Activated CD4-positive, alpha-beta T cell treated with anti-CD3 and anti-CD28 coated beads for 36 hours (primary cell): ENCODE results near the gene ERBB2. TPM values are rescaled to one million over a fixed set of nuclear protein-coding genes. Genes with fewer than 3 reads are reported as not detected.

Source experiments
- ATAC-seq: fragments of 200-7000 bp; cut with Tn5 transposase; one replicate; pipeline ENCODE4 v1.10.0; 2021; ENCODE audit warnings: mild to moderate bottlenecking, moderate library complexity
- CTCF ChIA-PET: fragments of 350-600 bp; sonication (Branson Sonifier 250); formaldehyde crosslinking; loops from one replicate; lab custom pipeline; 2021; ENCODE audit warnings: antibody characterized with exemption; lab: Charles Lee
- POLR2A ChIA-PET: fragments of 350-600 bp; sonication (Branson Sonifier 250); formaldehyde crosslinking; loops from one replicate; lab custom pipeline; 2021; ENCODE audit warnings: antibody characterized with exemption, inconsistent platforms; lab: Charles Lee
- DNase-seq: peaks from one replicate; pipeline ENCODE4 v3.0.0-alpha.2; 2020
- H3K27ac Mint-ChIP-seq: one replicate; pipeline ENCODE4 v1.8.0; 2021; ENCODE audit warnings: mixed read lengths
- H3K27me3 Mint-ChIP-seq: one replicate; pipeline ENCODE4 v1.8.0; 2021; ENCODE audit warnings: mixed read lengths
- H3K36me3 Mint-ChIP-seq: one replicate; pipeline ENCODE4 v1.8.0; 2021; ENCODE audit warnings: low read depth, mixed read lengths
- H3K4me1 Mint-ChIP-seq: one replicate; pipeline ENCODE4 v1.8.0; 2021; ENCODE audit warnings: mixed read lengths
- H3K4me3 Mint-ChIP-seq: one replicate; pipeline ENCODE4 v1.8.0; 2021; ENCODE audit warnings: mild to moderate bottlenecking, moderate library complexity, mixed read lengths
- H3K9me3 Mint-ChIP-seq: one replicate; pipeline ENCODE4 v1.8.0; 2021; ENCODE audit warnings: low read depth, mixed read lengths
- intact Hi-C, 2 experiments: fragments of 100-400 bp; cut with DNase I in 1 of 2; cut with micrococcal nuclease in 1 of 2; formaldehyde crosslinking; loops; one replicate each; pipeline versions ENCODE4 v1.14.2 to v1.15.1; 2022 to 2024; cut with DNase I, micrococcal nuclease
- total RNA-seq, 2 experiments: library from RNA; stranded (reverse); gene quantifications; one replicate each; pipeline ENCODE4 v1.2.3, GENCODE V29; 2021

The ERBB2 gene
- total RNA-seq, 2 experiments from 2014 or later, result 5.8 to 6.0 TPM

- ChIA-PET POLR2A (no interaction called here), CTCF (interaction anchor here (0.7 to 1.4 kb wide), 2 partner anchors 34 to 41 kb away, joined by 3 to 4 read pairs; no protein-coding TSS in a partner anchor)
- Mint-ChIP-seq H3K9me3 (no peaks in the 10 kb centered on the region), H3K4me1 (peaks cover 34% of the 10 kb centered on the region), H3K36me3 (peaks cover 9% of the 10 kb centered on the region), H3K4me3 (no peak overlapping the region), H3K27me3 (no peaks in the 10 kb centered on the region), H3K27ac (no peak overlapping the region)
- intact Hi-C loops, result loop anchor here (5.0 kb wide), 4 partner anchors 48 to 533 kb away; partner anchors contain the start of genes MED24 (in 1 of the 2), MIEN1 (in 1 of the 2) and WIPF2 (in 1 of the 2)
- DNase-seq (no peak), ATAC-seq (no peak)
Observed at GRCh38 chr17:39684369-39685192, 15.3 kb upstream of the ERBB2 start.

- ChIA-PET CTCF (interaction anchor here (0.6 to 0.7 kb wide), 2 partner anchors 64 to 154 kb away, joined by 3 read pairs; no protein-coding TSS in a partner anchor), POLR2A (no interaction called here)
- Mint-ChIP-seq H3K36me3 (peaks cover 5% of the 10 kb centered on the region), H3K4me3 (peak overlapping the region; percentile 86), H3K4me1 (peaks cover 19% of the 10 kb centered on the region), H3K9me3 (no peaks in the 10 kb centered on the region), H3K27me3 (no peaks in the 10 kb centered on the region), H3K27ac (peak overlapping the region; percentile 95)
- intact Hi-C loops, result loop anchor here (1.0 to 5.0 kb wide), 8 partner anchors 45 to 530 kb away; partner anchors contain the start of genes IKZF3 (in 1 of the 2), LRRC3C (in 1 of the 2), MED24 (in 1 of the 2) and MIEN1 (in 1 of the 2)
- DNase-seq, result no peak
- no peak for ATAC-seq
Observed at GRCh38 chr17:39687101-39687545, 12.7 kb upstream of the ERBB2 start.

GRCh38 chr17:39687546-39688474 is 12.1 kb upstream of the ERBB2 start, which contains the start of gene PGAP3:
Gene PGAP3 (minus strand): TSS chr17:39688057. CDS start chr17:39688014, 43 bp downstream.
- H3K4me3 Mint-ChIP-seq, result peak within 1 kb of the TSS; percentile 86
- ATAC-seq (peak; percentile 96), DNase-seq (peak; percentile 92)
- H3K4me1 Mint-ChIP-seq, result peaks cover 19% of the 10 kb centered on the region
- no peaks in the 10 kb centered on the region for H3K27me3 Mint-ChIP-seq
- peaks cover 5% of the 10 kb centered on the region for H3K36me3 Mint-ChIP-seq
- intact Hi-C loops, result loop anchor here (1.0 to 5.0 kb wide), 12 partner anchors 42 to 529 kb away; partner anchors contain the start of genes MIEN1 (in 2 of the 2), STARD3 (in 2 of the 2), IKZF3 (in 1 of the 2) and LRRC3C (in 1 of the 2)
- ChIA-PET CTCF (interaction anchor here (0.7 to 1.4 kb wide), 10 partner anchors 12 to 132 kb away, joined by 3 to 5 read pairs (median 3); no protein-coding TSS in a partner anchor), POLR2A (interaction anchor here (0.6 kb wide), 2 partner anchors 19 to 601 kb away, joined by 5 to 12 read pairs; partner anchors contain the start of gene PNMT)
- peak within 1 kb of the TSS; percentile 95 for H3K27ac Mint-ChIP-seq
- no peaks in the 10 kb centered on the region for H3K9me3 Mint-ChIP-seq

- Mint-ChIP-seq H3K36me3 (peaks cover 3% of the 10 kb centered on the region), H3K4me1 (peaks cover 19% of the 10 kb centered on the region), H3K27ac (peak overlapping the region; percentile 95), H3K9me3 (no peaks in the 10 kb centered on the region), H3K27me3 (no peaks in the 10 kb centered on the region), H3K4me3 (peak overlapping the region; percentile 86)
- ChIA-PET CTCF (interaction anchor here (0.7 to 1.4 kb wide), 9 partner anchors 13 to 131 kb away, joined by 3 to 5 read pairs (median 3); no protein-coding TSS in a partner anchor), POLR2A (interaction anchor here (0.6 kb wide), 1 partner anchor 20 kb away, joined by 12 read pairs; the partner anchor contains the start of gene PNMT)
- intact Hi-C loops, result loop anchor here (1.0 to 5.0 kb wide), 8 partner anchors 42 to 529 kb away; partner anchors contain the start of genes MIEN1 (in 2 of the 2), STARD3 (in 2 of the 2), MED1 (in 1 of the 2) and MED24 (in 1 of the 2)
- ATAC-seq (no peak), DNase-seq (no peak)
Observed at GRCh38 chr17:39688475-39688835, 11.4 kb upstream of the ERBB2 start.

- Mint-ChIP-seq H3K9me3 (no peaks in the 10 kb centered on the region), H3K36me3 (peaks cover 3% of the 10 kb centered on the region)
- no peak for ATAC-seq
Observed at GRCh38 chr17:39688945-39689344, 10.9 kb upstream of the ERBB2 start.

GRCh38 chr17:39694593-39694992 is 5.3 kb upstream of the ERBB2 start:
- Mint-ChIP-seq H3K27ac (no peak overlapping the region), H3K4me3 (no peak overlapping the region), H3K27me3 (peaks cover 10% of the 10 kb centered on the region), H3K4me1 (peaks cover under 1% of the 10 kb centered on the region), H3K36me3 (peaks cover 2% of the 10 kb centered on the region), H3K9me3 (no peaks in the 10 kb centered on the region)
- DNase-seq, result no peak
- intact Hi-C loops, result no loop called here
- ChIA-PET CTCF (interaction anchor here (1.0 kb wide), 1 partner anchor 72 kb away, joined by 5 read pairs; no protein-coding TSS in a partner anchor), POLR2A (no interaction called here)
- no peak for ATAC-seq

More at GRCh38 chr17:39688945-39689344, 10.9 kb upstream of the ERBB2 start:
- Mint-ChIP-seq H3K4me3 (peak overlapping the region; percentile 86), H3K4me1 (peaks cover 19% of the 10 kb centered on the region), H3K27me3 (no peaks in the 10 kb centered on the region), H3K27ac (peak overlapping the region; percentile 95)
- ChIA-PET CTCF (interaction anchor here (0.7 to 1.4 kb wide), 2 partner anchors 23 to 42 kb away, joined by 3 to 5 read pairs; no protein-coding TSS in a partner anchor), POLR2A (interaction anchor here (0.7 kb wide), 1 partner anchor 34 kb away, joined by 4 read pairs; no protein-coding TSS in a partner anchor)
- intact Hi-C loops, result loop anchor here (1.0 to 5.0 kb wide), 8 partner anchors 41 to 528 kb away; partner anchors contain the start of genes MIEN1 (in 2 of the 2), STARD3 (in 2 of the 2), MED1 (in 1 of the 2) and MED24 (in 1 of the 2)
- no peak for DNase-seq

GRCh38 chr17:39695089-39695474 is 4.8 kb upstream of the ERBB2 start:
- H3K4me1 Mint-ChIP-seq, result peaks cover 3% of the 10 kb centered on the region
- H3K9me3 Mint-ChIP-seq, result no peaks in the 10 kb centered on the region
- DNase-seq, result no peak
- H3K27me3 Mint-ChIP-seq, result peaks cover 13% of the 10 kb centered on the region
- no peak for ATAC-seq
- H3K27ac Mint-ChIP-seq, result no peak overlapping the region
- POLR2A ChIA-PET, result no interaction called here
- no peak overlapping the region for H3K4me3 Mint-ChIP-seq
- H3K36me3 Mint-ChIP-seq, result peaks cover 2% of the 10 kb centered on the region
- intact Hi-C loops, result no loop called here
- CTCF ChIA-PET, result interaction anchor here (1.0 kb wide), 1 partner anchor 73 kb away, joined by 5 read pairs; no protein-coding TSS in a partner anchor

GRCh38 chr17:39696731-39697130 is 3.1 kb upstream of the ERBB2 start:
- peaks cover 3% of the 10 kb centered on the region for H3K4me1 Mint-ChIP-seq
- ATAC-seq (no peak), DNase-seq (no peak)
- no peak overlapping the region for H3K4me3 Mint-ChIP-seq
- H3K9me3 Mint-ChIP-seq, result no peaks in the 10 kb centered on the region
- H3K36me3 Mint-ChIP-seq, result peaks cover 2% of the 10 kb centered on the region
- H3K27ac Mint-ChIP-seq, result no peak overlapping the region
- CTCF ChIA-PET, result interaction anchor here (0.9 to 2.2 kb wide), 2 partner anchors 34 to 76 kb away, joined by 3 to 6 read pairs; partner anchors contain the start of gene MIEN1
- peaks cover 26% of the 10 kb centered on the region for H3K27me3 Mint-ChIP-seq
- POLR2A ChIA-PET, result interaction anchor here (0.6 kb wide), 1 partner anchor 374 kb away, joined by 3 read pairs; no protein-coding TSS in a partner anchor
- intact Hi-C loops, result no loop called here

- no peaks in the 10 kb centered on the region for H3K9me3 Mint-ChIP-seq
- DNase-seq (no peak), ATAC-seq (no peak)
- H3K27ac Mint-ChIP-seq, result no peak overlapping the region
- peaks cover 3% of the 10 kb centered on the region for H3K4me1 Mint-ChIP-seq
- H3K27me3 Mint-ChIP-seq, result peaks cover 26% of the 10 kb centered on the region
- ChIA-PET POLR2A (no interaction called here), CTCF (interaction anchor here (2.2 kb wide), 1 partner anchor 33 kb away, joined by 6 read pairs; the partner anchor contains the start of gene MIEN1)
- H3K36me3 Mint-ChIP-seq, result peaks cover 2% of the 10 kb centered on the region
- intact Hi-C loops, result no loop called here
- no peak overlapping the region for H3K4me3 Mint-ChIP-seq
Observed at GRCh38 chr17:39697961-39698360, 1.9 kb upstream of the ERBB2 start.
